ENCODE measurements around the gene TBC1D1.

GRCh38 chr4:38024206-38024509, 133.3 kb downstream of the TBC1D1 start:
- TF ChIP-seq CTCF (conservative IDR thresholded peaks at IDR 0.05) (no peak), ZFX (IDR thresholded peaks at IDR 0.05) (no peak)
